ENCODE measurements around the gene ARHGAP44.

ARHGAP44 gene

GRCh38 chr17:12964840-12965239 lies 175.5 kb downstream of the ARHGAP44 start:
- no peaks in the 10 kb centered on the region for H3K36me3 ChIP-seq (replicated peaks; ENCODE audit: low read depth, low read length)
- no peak overlapping the region for H3K9ac ChIP-seq (ENCODE audit: low read length)
- H3K79me2 ChIP-seq (ENCODE audit: low read length) = no peaks in the 10 kb centered on the region
- H3K4me3 ChIP-seq (ENCODE audit: low read length) = no peak overlapping the region
- H3K27me3 ChIP-seq (ENCODE audit: low read depth, low read length) = no peaks in the 10 kb centered on the region
- peaks cover 5% of the 10 kb centered on the region; the same call in 1 of the 2 replicates for H3K4me1 ChIP-seq (ENCODE audit: low read length)
- H2AFZ ChIP-seq (ENCODE audit: low read depth, low read length) = no peak overlapping the region
- H3K27ac ChIP-seq (ENCODE audit: low read length) = no peak overlapping the region
- TF ChIP-seq CTCF (IDR thresholded peaks at IDR 0.05; ENCODE audit: low read depth, low read length) (no peak), EZH2phosphoT487 (IDR thresholded peaks at IDR 0.05; ENCODE audit: low read depth) (no peak)
- H3K4me2 ChIP-seq (ENCODE audit: low read length) = no peak overlapping the region
- no peaks in the 10 kb centered on the region for H4K20me1 ChIP-seq (ENCODE audit: insufficient read depth, low read length)
- no peaks in the 10 kb centered on the region for H3K9me3 ChIP-seq (ENCODE audit: insufficient read depth, low read length)

- no peaks in the 10 kb centered on the region for H3K27me3 ChIP-seq (ENCODE audit: low read depth, low read length)
- H3K9me3 ChIP-seq (ENCODE audit: insufficient read depth, low read length) = no peaks in the 10 kb centered on the region
- no peak overlapping the region for H3K4me3 ChIP-seq (ENCODE audit: low read length)
- H3K9ac ChIP-seq (ENCODE audit: low read length) = no peak overlapping the region
- H3K27ac ChIP-seq (ENCODE audit: low read length) = no peak overlapping the region
- H3K4me1 ChIP-seq (ENCODE audit: low read length) = peaks cover 5% of the 10 kb centered on the region; the same call in 1 of the 2 replicates
- H3K4me2 ChIP-seq (ENCODE audit: low read length) = no peak overlapping the region
- TF ChIP-seq EZH2phosphoT487 (IDR thresholded peaks at IDR 0.05; ENCODE audit: low read depth) = no peak
- no peak for TF ChIP-seq CTCF (IDR thresholded peaks at IDR 0.05; ENCODE audit: low read depth, low read length)
- H3K79me2 ChIP-seq (ENCODE audit: low read length) = no peaks in the 10 kb centered on the region
- H2AFZ ChIP-seq (ENCODE audit: low read depth, low read length) = no peak overlapping the region
- H4K20me1 ChIP-seq (ENCODE audit: insufficient read depth, low read length) = no peaks in the 10 kb centered on the region
- H3K36me3 ChIP-seq (replicated peaks; ENCODE audit: low read depth, low read length) = no peaks in the 10 kb centered on the region
These were observed 176.7 kb downstream of the ARHGAP44 start for GRCh38 chr17:12965988-12966387.

GRCh38 chr17:12966413-12966812 lies 177.1 kb downstream of the ARHGAP44 start:
- TF ChIP-seq EZH2phosphoT487 (IDR thresholded peaks at IDR 0.05; ENCODE audit: low read depth) (no peak), CTCF (IDR thresholded peaks at IDR 0.05; ENCODE audit: low read depth, low read length) (no peak)
- no peak overlapping the region for H3K9ac ChIP-seq (ENCODE audit: low read length)
- no peak overlapping the region for H2AFZ ChIP-seq (ENCODE audit: low read depth, low read length)
- H3K79me2 ChIP-seq (ENCODE audit: low read length) = no peaks in the 10 kb centered on the region
- H3K4me1 ChIP-seq (ENCODE audit: low read length) = peaks cover 4% of the 10 kb centered on the region; the same call in 1 of the 2 replicates
- H3K9me3 ChIP-seq (ENCODE audit: insufficient read depth, low read length) = no peaks in the 10 kb centered on the region
- H3K36me3 ChIP-seq (replicated peaks; ENCODE audit: low read depth, low read length) = no peaks in the 10 kb centered on the region
- no peak overlapping the region for H3K4me2 ChIP-seq (ENCODE audit: low read length)
- H3K27ac ChIP-seq (ENCODE audit: low read length) = no peak overlapping the region
- H3K4me3 ChIP-seq (ENCODE audit: low read length) = no peak overlapping the region
- no peaks in the 10 kb centered on the region for H3K27me3 ChIP-seq (ENCODE audit: low read depth, low read length)
- H4K20me1 ChIP-seq (ENCODE audit: insufficient read depth, low read length) = no peaks in the 10 kb centered on the region

GRCh38 chr17:12967962-12968361 lies 178.7 kb downstream of the ARHGAP44 start:
- no peaks in the 10 kb centered on the region for H3K27me3 ChIP-seq (ENCODE audit: low read depth, low read length)
- no peak overlapping the region for H3K27ac ChIP-seq (ENCODE audit: low read length)
- no peaks in the 10 kb centered on the region for H3K4me1 ChIP-seq (ENCODE audit: low read length)
- no peaks in the 10 kb centered on the region for H4K20me1 ChIP-seq (ENCODE audit: insufficient read depth, low read length)
- H3K79me2 ChIP-seq (ENCODE audit: low read length) = no peaks in the 10 kb centered on the region
- H3K36me3 ChIP-seq (replicated peaks; ENCODE audit: low read depth, low read length) = no peaks in the 10 kb centered on the region
- no peak for TF ChIP-seq CTCF (IDR thresholded peaks at IDR 0.05; ENCODE audit: low read depth, low read length)
- no peak for TF ChIP-seq EZH2phosphoT487 (IDR thresholded peaks at IDR 0.05; ENCODE audit: low read depth)
- no peak overlapping the region for H2AFZ ChIP-seq (ENCODE audit: low read depth, low read length)
- no peak overlapping the region for H3K4me3 ChIP-seq (ENCODE audit: low read length)
- no peak overlapping the region for H3K4me2 ChIP-seq (ENCODE audit: low read length)
- no peak overlapping the region for H3K9ac ChIP-seq (ENCODE audit: low read length)
- no peaks in the 10 kb centered on the region for H3K9me3 ChIP-seq (ENCODE audit: insufficient read depth, low read length)
